Brain microvascular endothelial cell (primary cell): ENCODE data around the gene SHISA6.
"Not testable (repeated sequence)": the region's sequence is repeated elsewhere in the genome, so short reads cannot be mapped to it uniquely, and the experiment has no call there.

Experiments
- DNase-seq: peaks from one replicate; pipeline ENCODE4 v3.0.0-alpha.2; 2020
- H3K27ac ChIP-seq: fragments of 250-450 bp; sonication (Bioruptor Pico); 2 replicates; pipeline ENCODE4 v1.5.1; 2020; ENCODE audit warnings: mild to moderate bottlenecking, moderate library complexity
- H3K27me3 ChIP-seq: fragments of 250-450 bp; sonication (Bioruptor Pico); replicated peaks from 2 replicates; pipeline ENCODE4 v1.5.1; 2020; ENCODE audit warnings: mild to moderate bottlenecking
- H3K36me3 ChIP-seq: fragments of 250-450 bp; sonication (Bioruptor Pico); replicated peaks from 2 replicates; pipeline ENCODE4 v1.5.1; 2020; ENCODE audit warnings: mild to moderate bottlenecking
- H3K4me3 ChIP-seq: 2 replicates; pipeline ENCODE4 v1.5.1; 2011; ENCODE audit warnings: low read depth, mild to moderate bottlenecking, control low read depth, low read length, moderate library complexity
- in situ Hi-C: cut with HindIII; loops from 2 replicates; pipeline ENCODE4 v1.10.0; 2017; ENCODE audit warnings: low sequenced_read_pairs, low pct_ligation_motif_present
- TF ChIP-seq, protein P1 (sequence below): IDR thresholded peaks from 2 replicates; pipeline ENCODE4 v1.5.1; 2011; ENCODE audit warnings: low read depth, mild to moderate bottlenecking, moderate library complexity, low read length, control low read depth, inconsistent platforms; ENCODE audit errors: missing control alignments

Gene SHISA6

DNA sequence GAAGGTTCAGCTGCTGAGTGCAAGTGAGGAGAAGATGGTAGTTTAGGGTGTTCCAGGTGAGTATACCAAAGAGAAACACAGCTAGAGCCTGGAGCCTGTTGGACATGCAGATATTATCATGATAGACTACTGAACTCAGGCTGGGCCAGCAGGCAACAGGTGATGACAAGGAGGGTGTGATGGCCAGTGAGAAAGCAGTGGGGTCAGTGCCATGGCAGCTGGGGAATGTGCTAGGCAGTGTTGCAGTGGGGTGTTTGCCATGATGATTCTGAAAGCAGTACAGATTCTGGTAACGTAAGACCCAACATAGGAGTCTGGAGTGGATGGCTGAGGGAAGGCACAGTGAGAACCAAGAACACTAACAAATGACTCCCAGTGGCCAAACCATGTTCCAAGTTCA lies 57.4 kb downstream of the SHISA6 start:
- TF ChIP-seq, protein P1, sequence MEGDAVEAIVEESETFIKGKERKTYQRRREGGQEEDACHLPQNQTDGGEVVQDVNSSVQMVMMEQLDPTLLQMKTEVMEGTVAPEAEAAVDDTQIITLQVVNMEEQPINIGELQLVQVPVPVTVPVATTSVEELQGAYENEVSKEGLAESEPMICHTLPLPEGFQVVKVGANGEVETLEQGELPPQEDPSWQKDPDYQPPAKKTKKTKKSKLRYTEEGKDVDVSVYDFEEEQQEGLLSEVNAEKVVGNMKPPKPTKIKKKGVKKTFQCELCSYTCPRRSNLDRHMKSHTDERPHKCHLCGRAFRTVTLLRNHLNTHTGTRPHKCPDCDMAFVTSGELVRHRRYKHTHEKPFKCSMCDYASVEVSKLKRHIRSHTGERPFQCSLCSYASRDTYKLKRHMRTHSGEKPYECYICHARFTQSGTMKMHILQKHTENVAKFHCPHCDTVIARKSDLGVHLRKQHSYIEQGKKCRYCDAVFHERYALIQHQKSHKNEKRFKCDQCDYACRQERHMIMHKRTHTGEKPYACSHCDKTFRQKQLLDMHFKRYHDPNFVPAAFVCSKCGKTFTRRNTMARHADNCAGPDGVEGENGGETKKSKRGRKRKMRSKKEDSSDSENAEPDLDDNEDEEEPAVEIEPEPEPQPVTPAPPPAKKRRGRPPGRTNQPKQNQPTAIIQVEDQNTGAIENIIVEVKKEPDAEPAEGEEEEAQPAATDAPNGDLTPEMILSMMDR, result no peak
- in situ Hi-C loops, result no loop called here
- no peaks in the 10 kb centered on the region for H3K27me3 ChIP-seq
- DNase-seq, result no peak
- no peaks in the 10 kb centered on the region for H3K36me3 ChIP-seq
- no peak overlapping the region for H3K4me3 ChIP-seq
- no peak overlapping the region for H3K27ac ChIP-seq

DNA sequence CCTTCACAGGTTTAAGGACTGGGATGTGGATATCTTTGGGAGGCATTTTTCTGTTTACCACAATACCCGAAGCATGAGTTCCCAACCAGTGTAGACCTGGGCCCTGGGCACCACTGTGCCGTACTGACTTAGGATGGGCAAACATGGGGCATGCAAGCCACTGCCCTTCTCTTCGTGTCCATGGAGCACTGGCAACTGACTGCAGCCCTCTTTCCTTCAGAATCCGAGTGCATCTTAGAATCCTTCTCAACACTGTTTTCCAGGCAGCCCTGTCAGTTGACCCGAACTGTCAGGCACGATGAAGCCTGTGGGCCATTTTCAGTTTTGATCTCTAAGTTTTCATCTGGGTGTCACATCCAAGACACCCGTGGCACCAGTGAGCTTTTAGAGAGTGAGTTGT lies 59.2 kb downstream of the SHISA6 start:
- TF ChIP-seq, protein P1, result no peak
- in situ Hi-C loops, result no loop called here
- DNase-seq, result no peak
- Histone ChIP-seq H3K27ac (no peak overlapping the region), H3K27me3 (no peaks in the 10 kb centered on the region), H3K36me3 (no peaks in the 10 kb centered on the region), H3K4me3 (no peak overlapping the region)

DNA sequence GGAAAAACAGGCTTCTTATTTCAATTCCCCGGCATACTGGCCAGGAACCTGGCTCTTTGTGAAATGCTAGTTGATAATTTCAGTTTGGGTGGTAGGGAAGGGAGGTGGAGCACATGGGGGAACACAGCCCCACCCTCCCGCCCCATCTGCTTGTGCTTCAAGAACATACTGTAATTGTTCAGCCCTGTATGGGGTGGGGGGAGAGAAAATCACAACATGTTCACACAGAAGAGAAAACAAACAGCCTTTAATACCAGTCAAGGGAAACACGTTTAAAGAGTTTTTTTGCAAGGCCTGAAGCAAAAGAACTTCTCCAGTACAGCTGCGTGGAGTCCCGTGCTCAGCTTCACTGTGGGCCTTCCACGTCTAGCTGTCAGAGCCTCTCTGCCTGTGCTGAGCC lies 59.7 kb downstream of the SHISA6 start:
- H3K27ac ChIP-seq, result no peak overlapping the region
- TF ChIP-seq, protein P1, result no peak
- H3K36me3 ChIP-seq, result no peaks in the 10 kb centered on the region
- H3K27me3 ChIP-seq, result no peaks in the 10 kb centered on the region
- DNase-seq, result no peak
- no peak overlapping the region for H3K4me3 ChIP-seq
- in situ Hi-C loops, result no loop called here

DNA sequence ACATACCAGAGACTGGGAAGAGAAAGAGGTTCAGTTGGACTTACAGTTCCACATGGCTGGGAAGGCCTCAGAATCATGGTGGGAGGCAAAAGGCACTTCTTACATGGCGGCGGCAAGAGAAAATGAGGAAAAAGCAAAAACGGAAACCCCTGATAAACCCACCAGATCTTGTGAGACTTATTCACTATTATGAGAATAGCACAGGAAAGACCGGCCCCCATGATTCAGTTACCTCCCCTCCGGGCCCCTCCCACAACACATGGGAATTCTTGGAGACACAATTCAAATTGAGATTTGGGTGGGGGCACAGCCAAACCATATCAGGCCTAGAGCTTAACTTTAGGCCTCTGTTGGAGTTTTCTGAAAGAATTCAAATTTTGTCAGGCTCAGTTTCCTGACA lies 60.9 kb downstream of the SHISA6 start:
- H3K27me3 ChIP-seq, H3K36me3 ChIP-seq, DNase-seq, H3K27ac ChIP-seq, in situ Hi-C loops, H3K4me3 ChIP-seq: not testable (repeated sequence)

DNA sequence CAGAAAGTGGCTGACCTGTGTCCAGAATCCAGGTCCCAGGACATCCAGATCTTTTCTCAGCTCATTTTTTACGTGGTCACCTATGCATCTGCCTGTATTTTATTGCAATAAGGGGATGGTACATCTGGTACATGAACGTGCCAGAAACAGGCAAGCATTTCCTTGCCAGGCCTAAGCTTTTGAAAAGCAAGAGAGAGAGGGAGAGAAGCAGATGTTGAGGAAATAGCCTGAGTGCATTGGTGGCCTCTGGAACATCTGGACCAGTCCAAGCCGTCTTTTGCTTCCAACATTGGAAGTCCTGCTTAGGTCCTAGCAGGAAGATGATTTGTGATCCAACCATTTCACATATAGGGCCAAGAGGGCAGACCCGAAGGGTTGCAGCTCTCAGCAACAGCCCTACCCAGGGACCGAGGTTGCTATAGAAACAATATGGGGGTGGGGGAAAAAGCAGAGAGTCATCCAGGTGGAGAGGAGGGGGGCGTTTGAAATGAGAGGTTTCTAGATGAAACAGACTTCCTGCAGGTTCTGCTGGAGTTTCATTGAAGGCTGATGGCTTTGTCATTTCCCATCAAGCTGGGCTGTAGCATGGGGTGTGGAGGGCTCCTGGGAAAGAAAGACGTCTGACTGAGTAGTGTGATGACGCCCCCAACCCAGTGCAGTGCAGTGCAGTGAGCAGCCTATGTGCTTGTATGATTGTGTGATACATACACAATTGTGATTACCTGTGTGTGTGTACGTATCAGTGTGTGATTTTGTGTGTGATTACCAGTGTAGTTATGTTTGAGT lies 61.6 kb downstream of the SHISA6 start:
- TF ChIP-seq, protein P1, result no peak
- in situ Hi-C loops, result no loop called here
- Histone ChIP-seq H3K27ac (no peak overlapping the region), H3K36me3 (no peaks in the 10 kb centered on the region), H3K27me3 (no peaks in the 10 kb centered on the region), H3K4me3 (no peak overlapping the region)
- DNase-seq, result no peak

DNA sequence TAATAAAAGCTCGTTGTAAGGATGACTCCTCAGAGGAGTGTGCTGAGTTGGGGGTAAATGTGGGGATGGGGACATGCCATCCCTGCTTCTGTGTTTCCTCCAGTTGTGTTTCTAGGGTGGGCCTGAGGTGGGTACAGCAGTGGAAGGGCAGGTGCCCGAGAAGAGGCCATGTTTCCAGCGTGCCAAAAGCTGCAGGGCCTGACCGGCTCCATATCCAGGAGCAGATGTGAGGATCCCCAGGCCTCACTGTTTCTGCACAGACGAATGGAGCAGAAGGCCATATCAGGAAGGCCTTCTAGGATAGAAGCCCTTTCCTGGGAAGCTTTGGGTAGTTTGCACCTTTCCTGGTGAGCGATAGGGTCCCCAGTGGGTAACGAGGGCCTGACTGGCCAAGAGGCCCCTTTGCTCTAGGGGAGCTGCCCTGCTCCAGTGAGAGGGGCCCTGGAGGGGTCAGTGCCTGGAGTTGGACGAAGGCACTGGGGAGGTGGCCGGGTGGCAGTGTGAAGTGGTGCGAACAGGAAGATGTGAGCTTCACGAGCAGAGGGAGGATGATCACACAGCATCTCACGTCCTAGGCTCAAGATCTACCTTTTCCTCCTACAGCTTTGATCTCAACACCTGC lies 62.9 kb downstream of the SHISA6 start:
- TF ChIP-seq, protein P1, result no peak
- in situ Hi-C loops, result no loop called here
- Histone ChIP-seq H3K27me3 (no peaks in the 10 kb centered on the region), H3K36me3 (no peaks in the 10 kb centered on the region), H3K4me3 (no peak overlapping the region), H3K27ac (no peak overlapping the region)
- DNase-seq, result no peak
